ENCODE data around the gene IGFLR1.

The IGFLR1 gene

GRCh38 chr19:35783469-35784434, 41.5 kb upstream of the IGFLR1 start:
- Mint-ChIP-seq H3K4me1 (no peaks in the 10 kb centered on the region), H3K4me3 (no peak overlapping the region), H3K9me3 (no peaks in the 10 kb centered on the region), H3K27me3 (ENCODE audit: low read depth) (peaks cover 6% of the 10 kb centered on the region), H3K36me3 (ENCODE audit: low read depth) (peaks cover 31% of the 10 kb centered on the region), H3K27ac (peak overlapping the region in 1 of 3 experiments; percentile 43)
- peak in 1 of 3 experiments; percentile 7 for TF ChIP-seq CTCF (IDR thresholded peaks at IDR 0.05; ENCODE audit: unreplicated experiment in 3 of 3)

- peaks cover 4% of the 10 kb centered on the region for H3K4me1 Mint-ChIP-seq
- no peak overlapping the region for H3K4me3 Mint-ChIP-seq
- no peaks in the 10 kb centered on the region for H3K9me3 Mint-ChIP-seq
- TF ChIP-seq CTCF (IDR thresholded peaks at IDR 0.05; ENCODE audit: unreplicated experiment in 3 of 3) = no peak
- no peak overlapping the region for H3K27ac Mint-ChIP-seq
- peaks cover 6% of the 10 kb centered on the region for H3K27me3 Mint-ChIP-seq (ENCODE audit: low read depth)
- peaks cover 31% of the 10 kb centered on the region for H3K36me3 Mint-ChIP-seq (ENCODE audit: low read depth)
Measured at GRCh38 chr19:35782589-35782988, 40.3 kb upstream of the IGFLR1 start.

GRCh38 chr19:35781650-35782049, 39.4 kb upstream of the IGFLR1 start:
- H3K4me1 Mint-ChIP-seq = peaks cover 14% of the 10 kb centered on the region
- no peak for TF ChIP-seq CTCF (IDR thresholded peaks at IDR 0.05; ENCODE audit: unreplicated experiment in 3 of 3)

GRCh38 chr19:35780717-35781116, 38.5 kb upstream of the IGFLR1 start:
- Mint-ChIP-seq H3K9me3 (no peaks in the 10 kb centered on the region), H3K4me3 (no peak overlapping the region), H3K4me1 (peaks cover 16% of the 10 kb centered on the region), H3K27ac (no peak overlapping the region), H3K36me3 (ENCODE audit: low read depth) (peaks cover 33% of the 10 kb centered on the region), H3K27me3 (ENCODE audit: low read depth) (peaks cover 6% of the 10 kb centered on the region)
- TF ChIP-seq CTCF (IDR thresholded peaks at IDR 0.05; ENCODE audit: unreplicated experiment in 3 of 3) = no peak

More at GRCh38 chr19:35781650-35782049, 39.4 kb upstream of the IGFLR1 start:
- Mint-ChIP-seq H3K4me3 (no peak overlapping the region), H3K27ac (no peak overlapping the region), H3K27me3 (ENCODE audit: low read depth) (peaks cover 6% of the 10 kb centered on the region), H3K36me3 (ENCODE audit: low read depth) (peaks cover 34% of the 10 kb centered on the region), H3K9me3 (no peaks in the 10 kb centered on the region)

- peaks cover 30% of the 10 kb centered on the region for H3K36me3 Mint-ChIP-seq (ENCODE audit: low read depth)
- H3K4me1 Mint-ChIP-seq = peaks cover 18% of the 10 kb centered on the region
- no peak overlapping the region for H3K4me3 Mint-ChIP-seq
Measured at GRCh38 chr19:35780058-35780457, 37.8 kb upstream of the IGFLR1 start.

More at GRCh38 chr19:35780058-35780457, 37.8 kb upstream of the IGFLR1 start:
- peaks cover 6% of the 10 kb centered on the region for H3K27me3 Mint-ChIP-seq (ENCODE audit: low read depth)
- H3K27ac Mint-ChIP-seq = no peak overlapping the region
- H3K9me3 Mint-ChIP-seq = no peaks in the 10 kb centered on the region
- TF ChIP-seq CTCF (IDR thresholded peaks at IDR 0.05; ENCODE audit: unreplicated experiment in 3 of 3) = no peak

Measured in nephron (organoid).